Measurements from ENCODE around the gene SPATA46.
A peak's percentile ranks its signal among the peaks of the same experiment; 100 is the strongest.

Gene SPATA46

DNA sequence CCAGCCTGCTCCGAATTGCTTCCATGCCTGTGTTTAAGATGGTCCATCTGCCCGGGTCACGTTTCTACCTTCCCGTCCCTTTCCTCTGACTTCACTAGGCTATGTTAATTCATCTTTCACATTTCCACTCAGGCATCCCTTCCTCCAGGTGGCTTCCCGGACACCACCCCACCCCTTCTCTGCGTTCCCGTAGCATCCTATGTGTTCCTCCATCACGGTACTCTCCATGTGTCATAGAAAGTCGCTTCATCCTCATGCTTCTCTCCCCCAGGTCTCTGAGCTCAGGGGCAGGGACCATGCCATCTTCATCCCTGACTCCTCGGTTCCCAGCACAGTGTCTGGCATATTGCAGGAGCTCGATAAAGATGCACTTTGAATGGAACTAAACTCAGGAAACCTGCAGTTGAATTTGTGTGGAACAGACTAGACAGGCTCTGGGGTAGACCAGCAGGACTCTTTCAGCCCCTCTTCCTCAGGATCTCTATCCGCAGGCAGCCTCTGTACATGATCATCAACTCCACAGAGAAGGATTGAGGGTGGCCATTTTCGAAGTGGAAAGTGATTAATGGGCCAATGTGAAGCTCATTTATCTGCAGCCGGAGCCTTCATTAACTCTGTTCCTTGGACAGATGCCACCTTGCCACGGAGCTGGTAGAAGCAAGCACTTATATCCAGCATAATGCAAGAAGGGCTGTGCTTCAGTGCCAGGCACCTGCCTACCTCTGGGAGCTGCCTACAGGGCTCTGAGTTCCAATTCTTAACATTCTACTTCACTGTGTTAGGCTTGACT, 13.9 kb upstream of the SPATA46 start:
- DNase-seq: no peak

DNA sequence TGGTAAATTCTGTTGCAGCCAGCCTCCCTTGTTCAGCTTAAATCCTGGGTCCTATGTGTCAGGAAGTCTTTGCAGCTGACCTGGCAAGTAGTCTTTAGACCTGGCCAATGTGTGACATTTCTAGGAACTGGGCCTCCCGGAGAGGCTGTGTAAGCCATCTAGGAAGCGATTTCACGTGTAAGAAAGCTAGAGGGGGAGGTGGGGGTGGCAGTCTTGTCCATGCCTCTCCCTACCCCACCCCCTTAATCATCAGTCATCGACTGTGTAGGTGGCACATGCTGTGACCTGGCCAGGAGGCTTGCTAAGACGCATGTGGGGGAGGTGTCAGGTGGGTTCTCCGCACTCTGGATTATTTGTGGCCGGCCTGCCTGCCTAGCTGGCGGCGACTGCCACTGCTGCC, 13.3 kb upstream of the SPATA46 start:
- no peak for DNase-seq

DNA sequence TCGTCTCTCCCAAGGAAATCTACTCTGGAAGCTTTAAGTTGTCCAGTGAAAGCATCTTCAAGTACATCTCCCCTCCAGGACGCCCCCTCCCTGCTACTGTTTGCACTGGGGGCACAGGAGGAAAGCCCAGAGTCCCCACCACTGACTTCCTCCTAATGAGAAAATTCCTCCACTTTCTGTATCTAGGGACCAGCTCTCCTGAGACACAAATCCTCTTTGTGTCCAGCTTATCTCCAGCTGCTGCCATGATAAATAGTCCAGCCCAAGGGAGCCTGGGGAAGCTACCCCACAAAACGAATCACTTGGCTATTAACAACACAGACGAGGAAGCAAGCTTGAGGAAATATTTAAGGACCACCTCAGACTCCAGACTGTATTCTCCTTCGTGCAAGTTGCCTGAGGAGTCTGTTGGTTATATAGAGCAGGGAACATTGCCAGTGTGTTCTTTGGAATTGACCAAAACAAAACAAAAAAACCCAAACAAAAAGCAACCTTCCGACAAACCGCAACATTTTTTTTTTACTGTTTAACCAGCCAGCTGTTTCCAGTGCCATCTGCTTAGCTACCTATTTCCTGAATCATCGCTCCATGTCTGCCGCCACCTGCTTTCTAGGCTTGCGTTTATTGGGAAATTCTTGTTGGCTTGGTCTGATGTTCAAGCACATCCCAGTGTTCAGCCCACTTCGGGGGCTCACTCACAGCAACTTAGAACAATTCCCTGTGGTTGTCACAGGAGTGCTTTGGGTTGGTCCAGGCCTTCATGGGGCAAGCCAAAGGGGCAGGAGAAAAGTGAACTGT, 12.6 kb upstream of the SPATA46 start:
- DNase-seq: no peak

DNA sequence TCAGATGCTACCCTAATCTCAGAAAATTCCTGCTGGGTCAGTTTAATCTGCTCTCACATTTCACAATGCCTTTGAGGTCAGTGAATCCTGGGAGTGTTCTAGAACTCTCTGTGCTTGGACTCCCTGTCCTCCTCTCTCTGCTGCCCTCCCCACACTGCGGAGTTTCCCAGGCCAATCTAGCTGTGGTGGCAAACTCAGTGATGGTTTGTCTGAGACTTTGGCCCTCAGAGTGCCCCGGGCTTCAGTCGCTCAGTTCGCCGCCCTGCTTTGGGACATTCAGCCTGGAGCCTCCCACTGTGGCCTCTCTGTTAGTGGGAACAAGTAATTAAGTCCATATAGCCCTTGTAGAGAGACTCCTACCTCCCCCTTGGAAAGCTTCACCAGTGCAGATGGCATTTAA, 12.0 kb upstream of the SPATA46 start:
- DNase-seq: no peak

DNA sequence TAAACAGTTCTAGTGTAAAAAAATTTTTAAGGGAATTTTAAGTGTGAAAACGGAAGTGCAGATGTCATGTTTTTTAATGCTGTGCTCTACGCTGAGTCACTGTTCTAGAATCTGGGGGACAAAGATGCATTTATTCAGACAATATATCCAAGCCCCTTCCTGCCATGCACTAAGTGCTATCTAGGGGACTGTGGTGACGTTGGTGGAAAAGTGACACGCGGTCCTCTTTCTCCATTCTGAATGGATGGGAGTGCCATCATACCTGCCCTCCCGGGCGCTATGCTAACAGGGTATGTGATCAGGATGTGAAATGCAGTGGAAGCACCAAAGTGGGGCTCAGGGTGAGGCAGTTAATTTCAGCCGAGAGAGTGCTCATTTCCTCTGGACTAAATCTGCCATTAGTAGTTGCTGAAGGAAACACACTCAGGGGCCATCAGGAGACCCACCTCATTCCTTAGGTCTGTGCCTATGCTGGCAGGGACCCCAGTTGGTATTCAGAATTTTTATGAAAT, 11.5 kb upstream of the SPATA46 start:
- DNase-seq: no peak

DNA sequence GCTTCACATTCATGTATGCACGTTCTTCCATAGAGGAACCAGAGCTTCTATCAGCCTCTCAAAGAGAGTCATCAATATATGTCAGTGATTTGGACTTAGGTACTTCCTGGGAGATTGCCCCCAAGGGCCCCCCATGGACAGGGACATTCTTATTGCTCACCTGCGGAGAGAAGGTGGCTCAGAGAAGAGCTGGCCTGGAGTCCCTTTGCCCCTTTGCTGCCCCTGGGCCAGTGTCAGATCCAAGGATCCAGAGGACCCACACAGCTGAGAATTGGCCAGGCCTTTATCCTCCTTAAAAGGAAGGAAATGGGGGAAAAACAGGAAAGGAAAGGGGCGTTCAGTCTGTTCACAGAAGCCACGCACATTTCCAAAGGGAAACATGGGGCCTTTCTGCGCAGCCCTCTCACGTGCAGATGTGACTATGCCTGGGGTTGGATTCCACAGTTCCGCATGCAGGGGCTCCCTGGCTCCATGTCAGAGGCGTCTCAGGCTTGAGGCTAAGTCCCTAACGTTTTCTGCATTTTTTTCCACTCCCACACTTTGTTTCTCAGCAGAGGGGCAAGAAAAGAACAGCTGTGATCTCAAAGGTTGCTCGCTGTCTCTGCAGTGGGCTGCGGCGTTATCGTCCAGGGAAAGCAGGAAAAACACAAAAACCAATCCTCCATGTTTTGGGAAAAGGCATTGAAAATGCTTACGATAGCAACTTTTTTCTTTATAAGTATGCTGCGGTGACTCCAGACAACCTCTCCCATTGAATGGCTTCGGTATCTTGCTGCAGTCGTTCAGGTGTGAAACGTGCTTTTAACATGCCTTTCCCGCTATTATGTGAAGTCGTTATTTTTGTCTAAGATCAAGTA, 10.8 kb upstream of the SPATA46 start:
- no peak for DNase-seq

DNA sequence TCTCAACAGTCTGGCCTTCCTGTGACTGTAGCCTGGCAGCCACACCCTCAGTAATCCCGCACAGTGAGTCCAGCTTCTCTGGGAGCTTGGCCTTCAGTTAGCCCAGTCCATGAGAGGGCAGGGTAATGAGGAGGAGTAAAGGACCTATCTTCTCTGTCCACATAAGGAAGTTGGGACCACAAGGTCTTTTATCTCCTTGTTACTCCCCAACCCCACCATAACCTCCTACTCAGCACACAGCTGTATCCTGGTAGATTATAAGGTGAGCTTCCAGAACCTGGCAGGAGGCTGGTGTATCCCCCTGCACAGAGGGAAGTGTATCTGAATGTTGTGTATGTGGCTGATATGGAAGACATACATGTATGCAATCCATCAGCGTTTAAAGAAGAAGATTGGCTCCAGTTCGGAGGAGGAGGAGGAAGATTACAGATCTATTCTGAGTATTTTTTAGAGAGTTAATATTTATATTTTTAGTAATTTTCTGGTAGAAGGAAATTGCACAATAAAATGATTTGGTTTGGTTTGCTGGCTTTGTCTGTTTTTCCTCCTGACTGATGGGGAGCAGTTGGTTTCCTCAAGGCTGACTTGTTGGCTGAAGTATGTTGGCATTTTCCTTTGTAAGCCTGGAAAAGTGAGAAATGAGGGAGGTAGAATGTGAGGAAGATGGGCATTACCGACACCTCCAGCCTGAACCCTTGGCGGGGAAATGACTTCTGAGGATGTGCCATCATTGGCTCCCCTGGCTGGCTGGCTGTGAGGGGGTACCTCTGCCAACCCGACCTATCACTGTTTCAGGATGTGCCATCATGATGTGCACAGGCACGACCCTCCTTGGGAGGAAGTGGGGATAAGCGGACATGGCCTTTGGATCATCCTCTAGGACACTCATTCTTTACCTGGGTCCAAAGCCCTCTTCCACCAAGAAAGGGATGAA, 9.9 kb upstream of the SPATA46 start:
- no peak for DNase-seq

DNA sequence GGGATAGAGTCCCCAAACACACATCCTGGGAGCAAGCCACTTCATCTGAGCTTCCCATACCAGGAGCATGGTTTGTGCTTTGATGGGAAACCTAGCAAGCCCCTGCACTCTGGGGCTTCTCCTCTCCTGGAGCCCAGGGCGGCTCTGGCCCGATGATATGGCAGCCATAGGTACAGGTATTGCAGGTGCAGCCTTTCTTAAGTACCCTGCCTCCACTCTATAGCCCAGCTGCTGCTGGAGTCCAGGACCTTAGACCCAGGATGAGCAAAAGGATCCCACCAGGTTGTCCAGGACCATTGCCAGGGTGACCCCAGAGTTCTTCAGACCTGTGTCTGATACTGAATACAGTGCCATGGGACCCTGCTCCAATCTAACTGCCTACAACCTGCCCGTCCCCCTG, 9.0 kb upstream of the SPATA46 start:
- DNase-seq: no peak

DNA sequence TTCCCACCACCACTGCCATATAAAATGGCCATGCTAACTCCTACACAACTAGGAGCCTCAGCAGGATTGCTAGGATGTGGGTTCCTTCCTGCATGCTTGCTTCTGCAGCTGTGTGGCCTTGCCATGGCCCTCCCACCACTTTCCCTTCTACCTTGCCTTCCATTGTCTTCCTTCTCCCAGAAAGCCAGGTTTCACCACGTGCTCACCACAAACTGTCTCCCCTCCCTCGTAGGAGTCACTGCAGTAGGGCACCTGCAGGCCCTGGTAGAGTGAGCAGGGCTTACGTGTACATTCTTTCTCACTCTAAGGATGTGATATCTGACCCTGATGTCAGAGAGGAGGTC, 8.6 kb upstream of the SPATA46 start:
- DNase-seq: no peak

DNA sequence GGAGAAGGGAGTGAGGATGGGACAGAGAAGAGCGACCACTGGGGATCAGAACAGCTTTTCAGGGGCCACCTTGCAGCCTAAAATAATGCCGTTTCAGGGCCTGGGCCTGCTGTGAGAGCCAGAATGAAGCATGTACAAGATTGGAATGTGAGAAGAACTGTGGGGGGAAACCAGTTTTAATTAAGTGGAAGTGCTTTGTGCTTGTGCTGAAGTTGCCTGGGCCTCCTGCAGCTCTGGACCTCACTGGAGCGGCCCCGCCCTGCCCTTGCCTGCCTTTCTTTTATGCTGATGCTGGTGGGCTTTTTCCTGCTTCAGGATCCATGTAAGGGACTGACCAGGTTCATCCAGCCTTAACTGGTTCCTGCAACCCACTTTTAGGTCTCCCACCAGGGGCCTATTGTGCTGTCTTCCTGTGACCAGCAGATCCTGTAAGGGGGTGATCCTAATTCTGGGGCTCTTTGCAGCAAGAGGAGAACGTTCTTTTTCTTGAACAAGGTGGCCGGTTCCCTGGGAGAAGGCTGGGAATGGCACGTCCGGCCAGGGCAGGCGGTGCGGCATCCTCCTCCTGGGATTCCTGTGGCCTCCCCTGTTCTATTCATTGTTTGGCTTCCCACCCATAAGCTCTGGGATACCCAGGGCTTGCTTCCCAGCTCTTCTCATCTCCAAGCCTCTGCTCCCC, 8.1 kb upstream of the SPATA46 start:
- DNase-seq: no peak

DNA sequence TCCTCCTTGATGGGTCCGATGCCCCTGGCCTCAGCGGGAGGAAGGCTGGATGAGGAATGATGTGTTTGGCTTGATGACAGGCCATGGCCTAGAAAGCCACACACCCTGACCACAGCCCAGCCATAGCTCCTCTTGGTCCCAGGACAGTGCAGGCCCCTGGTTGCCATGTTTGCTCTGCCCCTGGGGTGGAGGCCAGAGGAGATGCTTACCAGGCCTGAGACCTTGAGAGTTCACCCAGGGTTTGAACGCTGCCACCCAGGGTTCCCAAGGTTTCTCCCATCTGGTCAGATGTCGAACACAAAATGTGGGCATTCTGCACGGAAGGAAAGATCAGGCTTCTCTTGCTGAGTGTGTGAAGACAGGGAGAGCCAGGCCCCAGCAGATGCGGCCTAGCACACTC, 7.5 kb upstream of the SPATA46 start:
- DNase-seq: no peak

DNA sequence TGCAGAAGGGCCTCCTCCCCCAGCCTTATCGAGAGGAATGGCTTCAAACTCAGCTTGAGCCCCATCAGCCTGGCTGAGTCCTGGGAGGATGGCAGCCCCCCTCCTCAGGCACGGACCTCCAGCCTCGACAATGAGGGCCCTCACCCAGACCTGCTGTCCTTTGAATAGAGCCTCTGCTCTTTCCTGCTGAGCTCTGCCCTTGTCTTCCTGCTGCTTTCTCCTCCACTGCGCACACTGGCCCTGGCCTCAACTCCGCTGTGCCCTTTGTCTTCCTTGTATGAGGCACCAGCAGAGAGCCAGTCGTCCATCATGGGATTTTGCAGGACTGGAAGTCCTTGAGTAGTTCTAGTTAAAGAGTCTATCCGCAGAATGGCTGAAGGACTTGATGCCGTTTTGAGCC, 6.9 kb upstream of the SPATA46 start:
- no peak for DNase-seq

DNA sequence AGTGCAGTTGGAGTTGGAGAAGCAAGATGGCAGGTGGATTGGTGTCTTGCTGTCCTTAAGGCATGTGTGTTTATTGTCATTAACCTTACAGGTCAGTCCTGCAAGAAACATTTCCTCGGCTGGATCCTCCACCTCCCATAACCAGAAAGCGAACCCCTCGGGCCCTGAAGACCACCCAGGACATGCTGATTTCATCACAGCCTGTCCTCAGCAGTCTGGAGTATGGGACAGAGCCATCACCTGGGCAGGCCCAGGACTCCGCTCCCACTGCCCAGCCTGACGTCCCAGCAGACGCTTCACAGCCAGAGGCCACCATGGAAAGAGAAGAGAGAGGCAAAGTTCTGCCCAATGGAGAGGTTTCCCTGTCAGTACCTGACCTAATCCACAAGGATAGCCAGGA, 6.4 kb upstream of the SPATA46 start:
- DNase-seq: no peak

DNA sequence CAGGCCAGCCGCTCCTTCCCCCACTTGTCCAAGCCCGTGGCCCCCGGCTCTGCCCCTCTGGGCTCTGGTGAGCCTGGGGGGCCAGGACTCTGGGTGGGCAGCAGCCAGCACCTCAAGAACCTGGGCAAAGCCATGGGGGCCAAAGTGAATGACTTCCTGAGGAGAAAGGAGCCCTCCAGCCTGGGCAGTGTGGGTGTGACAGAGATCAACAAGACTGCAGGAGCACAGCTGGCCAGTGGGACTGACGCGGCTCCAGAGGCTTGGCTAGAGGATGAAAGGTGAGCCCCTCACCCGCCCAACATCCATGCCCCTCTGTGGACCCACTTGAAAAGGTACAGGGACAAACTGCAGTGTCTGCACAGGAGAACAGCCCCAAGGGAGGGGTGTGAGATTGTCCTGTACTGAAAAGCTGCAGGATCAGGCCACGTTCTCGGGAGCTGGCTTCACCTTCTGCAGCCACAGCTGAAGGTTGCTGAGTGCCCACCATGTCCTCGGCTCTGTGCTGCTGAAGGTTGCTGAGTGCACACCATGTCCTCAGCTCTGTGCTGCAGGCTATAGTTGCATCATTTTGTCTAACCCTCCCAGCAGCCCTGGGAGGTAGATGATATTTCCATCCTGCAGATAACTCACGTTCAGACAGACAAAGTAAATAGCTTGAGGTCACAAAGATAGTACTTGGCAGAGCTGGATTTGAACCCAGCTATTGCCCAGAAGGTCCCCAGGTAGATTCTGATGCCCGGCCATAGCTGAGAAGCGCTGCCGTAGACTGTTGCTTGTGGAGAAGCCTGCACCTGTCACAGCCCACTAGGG, 5.5 kb upstream of the SPATA46 start:
- no peak for DNase-seq

DNA sequence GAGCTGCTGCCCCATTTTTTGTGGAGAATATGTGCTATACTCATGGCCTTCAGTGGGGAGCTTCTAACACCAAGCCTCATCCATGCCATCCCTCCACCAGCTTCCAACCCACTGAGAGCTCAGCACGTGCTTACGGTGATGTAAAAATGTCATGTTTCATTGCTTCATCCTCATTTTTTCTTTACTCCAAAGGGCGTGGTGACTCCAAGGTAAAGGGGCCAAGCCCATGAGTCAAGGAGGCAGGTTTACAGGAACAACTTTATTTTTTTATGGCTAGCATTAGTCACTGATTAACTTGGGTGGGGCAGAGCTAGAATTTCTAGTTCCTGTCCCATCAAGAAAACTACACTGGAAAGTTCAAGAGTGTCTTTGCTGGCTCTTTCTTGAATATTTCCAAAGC, 4.7 kb upstream of the SPATA46 start, which contains the start of gene C1orf226:
TSS of gene C1orf226 (plus strand) at position 346 of the 400 bp plus-strand sequence. CDS start 174 bp downstream, outside the sequence.
- no peak for DNase-seq

DNA sequence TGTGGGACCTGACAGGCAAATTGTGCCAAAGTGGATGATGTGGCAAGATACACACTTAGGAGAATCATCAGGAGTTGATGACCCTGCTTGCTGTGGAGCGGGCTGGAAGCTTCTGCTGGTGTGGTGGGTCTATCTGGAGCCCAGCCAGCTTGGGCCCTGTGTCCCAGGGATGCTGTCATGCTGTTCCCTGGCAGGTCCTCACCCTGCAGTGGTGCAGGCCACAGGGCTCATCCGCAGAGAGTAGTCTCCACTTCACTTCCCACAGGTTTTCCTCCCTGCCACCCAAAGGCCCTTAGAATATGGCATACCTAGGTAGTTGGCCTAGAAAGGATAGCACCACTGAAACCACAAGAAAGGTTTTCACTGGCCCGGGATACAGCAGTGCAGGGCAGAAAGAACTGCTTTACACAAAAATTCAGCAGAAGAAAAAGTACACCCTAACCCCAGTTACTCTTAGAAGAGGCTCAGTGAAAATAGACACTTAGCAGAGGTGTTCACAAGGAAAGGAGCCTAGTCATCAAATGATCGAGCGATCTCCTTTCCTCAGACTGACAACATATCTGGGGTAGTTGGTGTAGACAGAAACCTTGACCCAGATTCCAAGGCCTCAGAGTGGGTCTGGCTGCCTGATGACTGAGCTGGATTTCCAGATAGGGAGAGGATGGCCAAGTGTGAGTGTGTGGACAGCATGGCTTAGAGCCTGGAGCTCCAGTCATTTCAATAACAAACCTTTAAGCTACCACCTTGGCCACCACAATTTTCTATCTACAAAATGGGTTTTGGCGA, 3.6 kb upstream of the SPATA46 start:
- DNase-seq: peak; percentile 5

DNA sequence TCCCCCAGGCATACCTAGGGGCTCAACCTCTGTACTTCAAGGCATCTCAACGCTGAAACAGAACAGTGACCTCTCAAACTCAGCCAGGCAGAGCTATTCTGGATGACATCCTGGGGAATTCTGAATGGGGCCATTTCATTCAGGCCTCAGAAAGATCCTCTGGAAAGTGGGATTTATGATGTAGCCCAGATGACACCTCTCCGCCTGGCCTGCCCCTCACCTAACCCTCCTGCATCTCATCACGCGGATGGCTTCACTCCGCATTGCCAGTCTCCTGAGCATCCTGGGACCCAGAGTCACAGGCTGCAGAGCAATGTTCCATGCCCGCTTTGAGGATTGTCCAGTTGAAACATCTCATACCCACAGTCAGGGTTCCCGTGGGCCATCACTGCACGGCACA, 1.2 kb downstream of the SPATA46 start:
- no peak for DNase-seq

DNA sequence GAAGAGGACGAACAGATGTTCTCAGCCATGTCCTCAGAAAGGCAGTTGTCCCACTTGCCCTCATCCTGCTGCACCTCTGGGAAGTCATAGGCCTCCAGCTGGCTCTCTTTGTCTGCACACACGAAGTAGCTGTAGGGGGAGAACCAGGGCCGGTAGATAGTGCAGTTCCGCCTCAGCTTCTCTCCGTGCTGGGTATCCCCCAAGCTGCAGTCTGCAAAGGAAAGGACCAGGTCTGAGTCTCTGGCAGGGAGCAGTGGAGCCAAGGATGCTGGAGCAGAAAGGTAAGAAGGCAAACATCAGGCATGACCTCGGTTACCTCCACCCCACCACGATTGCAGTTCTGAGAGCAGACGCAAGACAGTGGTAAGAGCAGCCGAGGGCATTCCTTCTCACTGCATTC, 2.2 kb downstream of the SPATA46 start:
- no peak for DNase-seq

DNA sequence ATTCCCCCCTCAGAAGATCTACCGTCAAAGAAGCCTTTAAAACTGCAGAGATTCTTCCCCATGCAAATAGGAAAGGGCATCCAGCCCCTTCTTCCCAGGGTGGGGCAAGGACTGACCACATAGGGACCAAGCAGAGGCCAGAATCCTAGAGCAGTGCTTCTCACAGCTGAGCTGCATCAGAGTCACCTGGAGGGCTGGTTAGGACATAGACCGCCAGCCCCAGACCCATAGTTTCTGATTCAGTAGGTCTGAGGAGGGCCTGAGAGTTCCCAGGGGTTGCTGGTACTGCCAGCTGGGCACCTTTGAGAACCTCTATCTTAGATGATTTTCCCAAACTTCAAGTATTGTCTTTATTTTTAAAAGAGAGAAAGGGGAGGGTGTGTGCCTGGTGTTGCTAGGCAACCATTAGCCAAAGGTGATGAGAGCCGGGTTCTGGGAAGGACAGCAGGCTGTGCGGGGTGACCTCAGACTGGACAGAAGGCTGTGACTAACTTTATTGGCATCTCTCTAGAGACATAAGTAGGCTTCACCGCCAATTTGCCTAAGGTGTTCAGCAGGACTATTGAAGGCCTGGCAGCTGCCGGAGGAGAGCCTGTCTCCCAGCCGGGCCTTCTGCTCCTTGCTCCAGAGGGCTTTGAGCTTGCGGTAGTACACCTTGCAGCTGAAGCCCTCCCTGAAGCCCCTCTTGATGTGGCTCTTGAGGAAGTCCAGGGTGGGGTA, 3.0 kb downstream of the SPATA46 start:
- no peak for DNase-seq
